Measurements from ENCODE around the gene TDRD15.
"Not testable (repeated sequence)": the region's sequence is repeated elsewhere in the genome, so short reads cannot be mapped to it uniquely, and the experiment has no call there.

The TDRD15 gene

GRCh38 chr2:21146638-21147037 lies 22.9 kb downstream of the TDRD15 start:
- no peak for DNase-seq (ENCODE audit: low read depth, low spot score)

- no peak for DNase-seq (ENCODE audit: low read depth, low spot score)
Observed at GRCh38 chr2:21148718-21149117, 24.9 kb downstream of the TDRD15 start.

GRCh38 chr2:21151234-21151633 lies 27.5 kb downstream of the TDRD15 start:
- DNase-seq (ENCODE audit: low read depth, low spot score) = not testable (repeated sequence)

- peak; percentile 30 for DNase-seq (ENCODE audit: low read depth, low spot score)
Observed at GRCh38 chr2:21155365-21156136, 31.8 kb downstream of the TDRD15 start.

GRCh38 chr2:21161122-21161521 lies 37.4 kb downstream of the TDRD15 start:
- DNase-seq (ENCODE audit: low read depth, low spot score) = no peak

- no peak for DNase-seq (ENCODE audit: low read depth, low spot score)
Observed at GRCh38 chr2:21161832-21162614, 38.3 kb downstream of the TDRD15 start.

GRCh38 chr2:21162615-21162878 lies 38.8 kb downstream of the TDRD15 start:
- DNase-seq (ENCODE audit: low read depth, low spot score) = no peak

- no peak for DNase-seq (ENCODE audit: low read depth, low spot score)
Observed at GRCh38 chr2:21163213-21163612, 39.4 kb downstream of the TDRD15 start.

- no peak for DNase-seq (ENCODE audit: low read depth, low spot score)
Observed at GRCh38 chr2:21165350-21165749, 41.6 kb downstream of the TDRD15 start.

- DNase-seq (ENCODE audit: low read depth, low spot score) = no peak
Observed at GRCh38 chr2:21175895-21176646, 52.3 kb downstream of the TDRD15 start.

- no peak for DNase-seq (ENCODE audit: low read depth, low spot score)
Observed at GRCh38 chr2:21181957-21182356, 58.2 kb downstream of the TDRD15 start.

GRCh38 chr2:21183306-21183705 lies 59.5 kb downstream of the TDRD15 start:
- DNase-seq (ENCODE audit: low read depth, low spot score) = no peak

- DNase-seq (ENCODE audit: low read depth, low spot score) = no peak
Observed at GRCh38 chr2:21183726-21184125, 60.0 kb downstream of the TDRD15 start.

- no peak for DNase-seq (ENCODE audit: low read depth, low spot score)
Observed at GRCh38 chr2:21191535-21191934, 67.8 kb downstream of the TDRD15 start.

Data from ELF-1 (cell line).